H54 (cell line): ENCODE data around the gene PPP1R27.

ENCODE experiments used
- DNase-seq: peaks from one replicate; pipeline ENCODE4 v3.0.0; 2011; ENCODE audit warnings: low spot score, mixed read lengths; ENCODE audit not compliant: insufficient read length
- FAIRE-seq: peaks from 3 replicates; lab custom pipeline; 2011; peaks lifted over from hg19 to GRCh38; lab: Jason Lieb, UNC
- POLR2A ChIP-seq: IDR thresholded peaks from 2 replicates; pipeline ENCODE4 v1.6.1; 2011; ENCODE audit warnings: low read depth, mild to moderate bottlenecking, low read length

Gene PPP1R27, protein sequence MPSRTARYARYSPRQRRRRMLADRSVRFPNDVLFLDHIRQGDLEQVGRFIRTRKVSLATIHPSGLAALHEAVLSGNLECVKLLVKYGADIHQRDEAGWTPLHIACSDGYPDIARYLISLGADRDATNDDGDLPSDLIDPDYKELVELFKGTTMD

DNA sequence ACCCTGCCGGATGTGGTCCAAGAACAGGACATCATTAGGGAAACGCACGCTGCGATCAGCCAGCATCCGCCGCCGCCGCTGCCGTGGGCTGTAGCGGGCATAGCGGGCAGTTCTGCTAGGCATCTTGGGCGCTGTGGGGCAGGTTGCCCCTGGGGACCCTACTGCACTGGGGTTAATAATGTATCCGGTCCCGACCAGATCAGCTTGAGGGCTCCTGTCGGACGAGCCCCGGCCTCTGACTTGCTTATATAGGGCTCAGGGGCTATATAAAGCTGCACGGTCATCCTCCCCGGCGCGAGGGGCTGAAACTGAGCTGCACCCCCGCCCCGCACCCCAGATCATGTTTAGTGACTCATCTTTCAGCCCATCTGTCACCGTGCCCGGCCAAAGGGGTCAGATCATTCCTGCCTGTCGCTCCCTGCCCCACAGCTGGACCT, at the start of gene PPP1R27:
Gene PPP1R27 (minus strand): TSS at position 220 of the 437 bp plus-strand sequence. CDS start 97 bp downstream, at position 123.
- no peak for DNase-seq
- no peak for FAIRE-seq
- TF ChIP-seq POLR2A = no peak

DNA sequence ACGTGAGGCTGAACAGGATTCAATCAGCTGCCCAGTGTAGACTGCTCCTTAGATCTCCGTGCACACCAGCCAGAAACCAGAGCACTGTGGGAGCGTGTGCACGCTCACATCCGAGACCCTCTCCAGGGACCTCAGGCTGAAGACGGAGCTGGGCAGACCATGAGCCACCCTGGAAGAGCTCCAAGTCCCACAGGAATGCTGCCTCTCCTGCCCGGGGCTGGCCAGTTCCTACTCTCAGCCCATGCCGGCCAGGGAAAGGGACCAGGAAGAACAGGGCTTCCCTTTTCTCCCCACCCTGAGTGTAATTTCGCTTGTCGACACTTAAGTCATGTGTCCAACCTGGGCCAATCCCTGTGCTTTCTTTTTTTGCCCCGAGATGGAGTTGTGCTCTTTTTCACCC, 49.7 kb upstream of the PPP1R27 start:
- no peak for DNase-seq
- TF ChIP-seq POLR2A = no peak

DNA sequence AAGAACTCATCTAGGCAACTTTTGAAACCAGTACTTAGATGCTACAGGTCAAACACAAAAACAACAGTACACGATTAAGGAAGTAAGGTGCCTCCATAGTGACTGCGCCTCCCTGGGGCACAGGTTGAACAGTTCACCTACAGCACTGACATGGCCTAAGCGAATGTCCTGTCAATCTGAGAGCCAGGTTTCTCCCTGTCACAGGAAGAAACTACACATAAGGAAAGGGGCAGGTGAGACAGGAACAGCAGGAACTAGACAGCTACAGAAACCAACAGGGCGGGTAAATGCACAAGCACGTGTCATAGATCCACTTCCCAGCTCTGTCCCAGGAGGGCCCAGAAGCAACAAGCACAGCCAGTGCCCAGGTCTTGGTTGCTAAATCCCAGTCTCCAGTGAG, 44.3 kb upstream of the PPP1R27 start:
- FAIRE-seq (no peak), DNase-seq (no peak)
- TF ChIP-seq POLR2A = no peak

More for the DNA sequence above, 49.7 kb upstream of the PPP1R27 start:
- no peak for FAIRE-seq

DNA sequence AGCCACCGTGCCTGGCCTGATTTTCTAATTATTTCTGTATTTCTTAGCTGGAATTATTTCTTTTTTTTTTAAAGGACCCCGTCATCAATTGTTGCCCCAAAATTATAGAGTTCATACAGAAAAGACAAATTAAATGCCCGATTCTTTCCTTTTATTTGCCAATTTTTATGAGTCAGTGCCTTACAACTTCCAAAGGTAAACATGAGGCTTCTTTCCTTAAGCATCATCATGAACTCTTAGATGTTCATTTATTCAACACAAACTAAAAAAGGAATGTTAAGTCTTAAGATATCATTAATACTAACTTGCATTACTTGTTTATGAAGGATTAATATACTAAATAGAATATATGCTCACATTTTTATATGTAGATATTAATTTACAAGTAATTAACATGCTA, 43.4 kb upstream of the PPP1R27 start:
- no peak for TF ChIP-seq POLR2A
- DNase-seq = no peak
- FAIRE-seq = no peak

DNA sequence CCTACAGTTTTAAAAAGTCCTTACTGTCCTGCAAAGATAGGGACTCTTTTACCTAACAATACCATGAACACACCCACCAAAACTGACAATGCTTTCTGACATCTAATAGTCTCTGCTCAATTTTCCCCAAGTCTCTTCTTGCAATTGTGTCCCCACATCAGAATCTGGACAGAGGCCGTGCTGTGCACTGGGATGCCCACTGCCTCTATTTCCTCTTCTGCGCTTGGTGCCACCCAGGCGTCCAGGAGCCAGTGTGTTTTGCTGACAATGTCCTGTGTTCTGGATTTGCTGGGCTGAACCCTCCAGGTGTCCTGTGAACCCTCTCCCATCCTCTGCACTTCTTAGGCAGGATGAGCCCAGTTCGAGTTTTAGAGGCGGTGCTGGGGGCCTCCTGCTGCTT, 42.7 kb upstream of the PPP1R27 start:
- no peak for TF ChIP-seq POLR2A
- FAIRE-seq = no peak
- no peak for DNase-seq

DNA sequence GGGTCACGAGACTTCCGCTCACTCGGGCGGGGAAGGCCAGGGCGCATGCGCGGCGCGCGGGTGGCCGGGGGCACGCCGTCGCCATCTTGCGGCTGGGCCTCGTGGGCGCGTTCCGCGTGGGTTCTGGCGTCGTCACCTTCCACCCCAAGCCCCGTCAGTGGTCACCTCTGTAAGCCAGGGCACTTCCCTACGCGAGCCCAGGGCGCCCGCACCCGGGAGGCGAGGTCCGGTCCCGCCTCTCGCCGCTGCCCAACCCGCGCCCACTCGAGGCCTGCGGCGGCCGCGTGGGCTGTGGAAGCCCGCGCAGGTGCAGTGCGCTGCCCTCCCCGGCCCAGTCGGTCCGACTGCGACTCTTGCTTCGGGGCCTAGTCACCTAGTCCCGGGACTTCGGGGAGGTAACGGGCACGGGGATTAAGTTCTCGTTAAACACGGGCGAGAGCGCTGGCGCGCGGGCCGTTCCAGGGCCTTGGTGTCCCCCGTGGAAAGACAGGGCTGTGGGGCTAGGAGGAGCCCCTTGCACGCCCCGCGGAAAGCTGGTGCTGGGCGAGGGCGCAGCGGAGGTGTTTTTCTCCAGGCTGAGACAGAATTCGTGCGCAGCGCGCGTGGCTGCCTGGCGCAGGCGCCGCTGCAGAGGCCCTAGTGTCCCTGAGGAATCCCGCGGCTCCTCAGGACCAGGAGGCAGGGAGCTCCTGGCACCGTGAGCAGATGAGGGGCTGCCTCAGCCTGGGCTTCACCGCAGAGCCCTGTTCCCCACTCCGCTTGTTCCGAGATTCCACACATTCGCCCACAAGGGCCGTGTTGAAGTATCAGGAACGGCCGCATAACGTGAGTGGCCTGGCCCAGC, 36.8 kb upstream of the PPP1R27 start:
- peak; percentile 82 for TF ChIP-seq POLR2A
- FAIRE-seq (no peak), DNase-seq (peak; percentile 90)

DNA sequence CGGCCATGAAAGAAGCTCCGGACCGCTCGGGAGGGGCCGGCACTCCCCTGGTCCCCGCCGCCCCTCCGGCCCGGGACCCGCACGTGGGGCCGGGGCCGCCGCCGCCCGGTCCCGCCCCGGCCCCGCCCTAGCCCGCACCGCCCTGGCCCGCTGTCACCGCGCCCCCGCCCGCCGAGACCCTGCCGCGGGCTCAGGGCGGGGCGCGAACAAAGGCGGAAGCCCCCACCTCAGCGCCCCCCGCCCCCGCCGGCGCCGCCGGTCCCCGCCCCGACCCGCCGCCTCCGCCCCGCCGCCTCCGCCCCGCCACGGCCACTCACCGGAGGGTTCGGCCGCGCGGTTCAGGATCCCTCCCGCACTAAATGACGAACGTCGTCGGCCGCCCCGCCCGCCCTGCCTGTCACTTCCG, 36.1 kb upstream of the PPP1R27 start, which contains the start of gene ARHGDIA:
Gene ARHGDIA (minus strand): TSS at position 357 of the 406 bp plus-strand sequence. CDS start 1,407 bp downstream, outside the sequence.
- DNase-seq = no peak
- no peak for TF ChIP-seq POLR2A
- no peak for FAIRE-seq

DNA sequence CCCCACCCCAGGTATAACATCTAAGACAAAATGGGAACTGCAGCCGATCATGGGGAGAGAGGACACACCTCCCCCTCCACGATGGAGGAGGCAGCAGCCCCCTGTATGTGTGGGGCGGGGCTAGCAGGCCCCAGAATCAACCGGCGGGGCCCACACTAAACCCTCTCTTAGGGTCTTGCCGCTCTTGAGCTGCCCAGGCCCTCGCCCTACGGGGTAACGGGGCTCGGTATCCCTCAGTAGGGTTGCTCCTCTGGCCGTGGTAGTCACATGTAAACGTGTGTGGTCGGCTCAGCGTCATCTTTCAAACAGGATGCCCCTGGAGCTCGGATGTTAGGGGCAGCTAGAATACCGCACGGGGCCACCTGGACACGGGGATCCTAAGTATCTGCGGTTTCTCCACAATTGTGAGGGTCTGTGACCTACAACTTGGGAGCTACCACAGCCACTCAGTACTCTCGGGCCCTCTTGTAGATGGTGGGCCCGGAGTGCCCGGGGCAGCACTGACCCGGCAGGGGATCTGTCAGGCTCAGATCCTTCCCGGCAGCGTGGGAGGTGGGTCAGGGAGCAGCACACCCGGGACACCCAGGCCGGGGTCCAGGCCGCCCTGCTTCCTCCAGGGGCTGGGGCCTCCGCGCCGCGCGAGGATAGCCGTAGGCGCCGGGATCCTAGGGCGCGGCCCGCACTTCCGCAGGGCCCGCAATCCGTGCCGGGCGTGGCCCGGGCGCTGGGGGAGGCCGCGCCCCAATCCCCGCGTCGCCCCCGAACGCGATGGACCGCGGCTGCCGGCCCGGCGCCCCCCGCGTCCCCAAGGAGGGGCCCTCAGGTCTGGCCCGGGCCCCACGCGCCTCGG, 35.5 kb upstream of the PPP1R27 start:
- TF ChIP-seq POLR2A = no peak; the same call in none of the 2 replicates
- no peak for DNase-seq
- no peak for FAIRE-seq

DNA sequence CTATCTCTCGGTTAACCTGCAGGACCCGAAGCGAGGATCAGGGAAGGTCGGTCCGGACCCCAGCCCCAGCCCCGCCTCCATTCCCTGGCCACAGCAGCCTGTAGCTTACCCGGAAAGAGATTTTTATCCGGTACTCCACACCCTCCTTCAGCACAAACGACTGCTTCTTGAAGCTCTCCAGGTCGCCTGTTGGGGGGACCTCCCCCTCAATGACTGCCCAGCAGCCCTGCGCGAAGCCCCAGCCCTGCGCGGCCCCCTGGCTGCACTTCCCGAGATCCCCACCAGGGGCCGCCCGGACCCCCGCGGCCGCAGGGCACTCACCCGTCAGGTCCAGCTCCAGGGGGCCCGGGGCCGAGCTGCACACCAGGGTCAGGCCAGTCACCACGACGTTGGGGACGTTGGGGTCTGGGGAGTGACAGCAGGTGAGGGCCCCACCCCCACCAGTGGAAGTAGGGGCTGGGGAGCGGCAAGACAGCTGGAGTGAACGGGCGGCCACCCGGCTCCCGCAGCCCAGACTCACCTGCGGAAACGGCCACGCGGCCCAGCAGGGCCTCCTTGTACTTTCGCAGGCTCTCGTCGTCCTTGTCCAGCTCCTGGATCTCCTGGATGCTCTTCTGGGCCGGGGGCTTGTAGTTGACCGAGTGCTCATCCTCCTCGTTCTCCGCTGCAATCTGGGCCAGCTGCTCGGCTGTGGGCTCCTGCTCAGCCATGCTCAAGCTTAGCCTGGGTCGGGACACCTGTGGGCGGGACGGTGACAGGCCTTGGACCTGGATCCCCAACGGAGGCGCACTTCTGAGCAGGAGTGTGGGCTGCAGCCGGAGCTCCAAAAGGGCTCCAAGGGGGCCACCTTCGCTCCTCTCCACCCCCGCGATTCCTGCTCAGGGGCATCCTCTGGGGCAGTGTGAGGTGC, 34.6 kb upstream of the PPP1R27 start:
- TF ChIP-seq POLR2A = no peak; the same call in 1 of the 2 replicates
- FAIRE-seq (no peak), DNase-seq (no peak)

DNA sequence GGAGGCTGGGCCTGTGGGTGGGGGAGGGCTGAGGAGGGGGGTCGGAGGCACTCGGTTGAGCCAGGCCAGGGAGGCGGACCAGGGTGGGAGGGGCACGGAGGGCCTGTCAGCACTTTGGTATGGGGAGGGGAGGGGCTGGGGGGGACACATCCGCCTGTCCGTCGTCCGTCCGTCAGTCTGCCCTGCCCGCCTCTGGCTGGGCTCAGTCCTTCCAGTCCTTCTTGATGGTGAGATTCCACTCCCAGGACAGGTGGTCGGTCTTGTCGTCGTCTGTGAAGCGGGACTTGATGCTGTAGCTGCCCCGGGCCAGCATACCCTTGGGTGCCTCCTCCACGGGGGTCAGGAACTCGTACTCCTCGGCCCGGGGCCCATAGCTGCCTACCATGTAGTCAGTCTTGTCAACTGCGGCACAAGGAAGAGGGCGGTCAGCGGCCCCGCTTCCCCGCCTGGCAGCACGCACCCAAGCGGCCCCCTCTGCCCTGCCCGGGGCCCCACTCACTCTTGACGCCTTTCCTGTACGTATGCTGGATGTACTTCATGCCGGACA, 33.9 kb upstream of the PPP1R27 start:
- peak; percentile 77 for DNase-seq
- no peak for FAIRE-seq
- peak; percentile 15; the same call in 1 of the 2 replicates for TF ChIP-seq POLR2A

DNA sequence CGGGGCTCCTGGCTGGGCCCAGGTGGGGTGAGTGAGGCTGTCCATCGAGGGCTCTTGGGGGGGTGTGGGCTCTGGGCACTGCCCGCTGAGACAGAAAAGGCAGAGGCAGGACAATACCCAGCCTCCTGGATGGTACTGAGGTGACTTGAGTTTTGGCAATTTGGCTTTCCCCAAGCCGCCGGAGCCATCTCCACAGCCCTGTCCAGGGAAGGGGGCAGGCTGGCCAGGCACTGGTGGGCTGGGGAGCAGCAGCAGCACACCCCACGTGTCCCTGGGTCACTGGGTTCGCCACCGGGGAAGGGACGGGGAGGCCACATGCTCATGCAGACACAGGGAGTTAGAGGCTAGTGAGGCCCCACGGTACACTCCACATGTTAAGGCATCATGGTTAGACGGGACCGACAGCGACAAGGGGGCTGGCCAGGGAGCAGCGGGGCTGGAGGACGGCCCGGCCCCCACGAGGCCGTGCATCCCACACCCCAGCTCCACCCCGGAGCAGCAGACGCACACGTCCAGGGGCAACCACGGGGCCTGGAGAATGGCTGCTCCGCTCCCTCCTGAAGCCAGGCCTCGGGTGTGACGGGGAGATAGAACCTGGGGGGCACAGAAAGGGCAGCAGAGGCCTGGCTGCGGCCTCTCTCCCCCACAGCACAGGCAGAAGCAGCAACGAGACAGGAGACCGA, 33.3 kb upstream of the PPP1R27 start:
- no peak for DNase-seq
- peak; percentile 45 for TF ChIP-seq POLR2A
- FAIRE-seq = no peak
